Neural cell (in vitro differentiated cells): ENCODE measurements around the gene ARHGAP4. TPM values are rescaled to one million over a fixed set of nuclear protein-coding genes. Genes with fewer than 3 reads are reported as not detected.

Experiments
- H2AFZ ChIP-seq: fragments of 200-600, 300-800 bp; sonication (generic), shearing (Covaris generic); 2 replicates; pipeline ENCODE4 v1.6.0; 2014; ENCODE audit warnings: low read depth, mild to moderate bottlenecking, antibody characterized with exemption, low read length, moderate library complexity
- H3F3A ChIP-seq: fragments of 200-600 bp; shearing (Covaris generic); 2 replicates; pipeline ENCODE4 v1.6.1; 2016; ENCODE audit warnings: mild to moderate bottlenecking, moderate library complexity, mixed read lengths, antibody characterized with exemption, low read length; ENCODE audit not compliant: insufficient read depth, poor library complexity, severe bottlenecking
- H3K27ac ChIP-seq: fragments of 200-600, 300-800 bp; sonication (generic), shearing (Covaris generic); 2 replicates; pipeline ENCODE4 v1.5.1; 2014; ENCODE audit warnings: mild to moderate bottlenecking, low read length, moderate library complexity
- H3K27me3 ChIP-seq: fragments of 300-800, 200-600 bp; sonication (generic), shearing (Covaris generic); 2 replicates; pipeline ENCODE4 v1.6.0; 2014; ENCODE audit warnings: mild to moderate bottlenecking, low read depth, low read length, moderate library complexity; ENCODE audit not compliant: insufficient read depth
- H3K36me3 ChIP-seq: fragments of 300-800, 200-600 bp; sonication (generic), shearing (Covaris generic); 2 replicates; pipeline ENCODE4 v1.5.1; 2014; ENCODE audit warnings: mild to moderate bottlenecking, antibody characterized with exemption, low read length, moderate library complexity; ENCODE audit not compliant: insufficient read depth
- H3K4me2 ChIP-seq: fragments of 300-800, 200-600 bp; sonication (generic), shearing (Covaris generic); 2 replicates; pipeline ENCODE4 v1.6.0; 2014; ENCODE audit warnings: mild to moderate bottlenecking, low read length
- H3K4me3 ChIP-seq: fragments of 300-800, 200-600 bp; sonication (generic), shearing (Covaris generic); 2 replicates; pipeline ENCODE4 v1.5.1; 2014; ENCODE audit warnings: mild to moderate bottlenecking, low read length, moderate library complexity
- H3K79me2 ChIP-seq: fragments of 200-600 bp; shearing (Covaris generic); replicated peaks from 2 replicates; pipeline ENCODE4 v1.6.0; 2014; ENCODE audit warnings: mild to moderate bottlenecking, low read length, moderate library complexity; ENCODE audit not compliant: insufficient read depth
- H3K9ac ChIP-seq: fragments of 300-800, 200-600 bp; sonication (generic), shearing (Covaris generic); 2 replicates; pipeline ENCODE4 v1.6.1; 2016; ENCODE audit warnings: mild to moderate bottlenecking, low read length, mixed read lengths
- H3K9me2 ChIP-seq: fragments of 200-600 bp; shearing (Covaris generic); 2 replicates; pipeline ENCODE4 v1.6.1; 2016; ENCODE audit warnings: mild to moderate bottlenecking, low read length, mixed read lengths; ENCODE audit not compliant: insufficient read depth
- H3K9me3 ChIP-seq: fragments of 200-600, 300-800 bp; sonication (generic), shearing (Covaris generic); 2 replicates; pipeline ENCODE4 v1.6.1; 2016; ENCODE audit warnings: mild to moderate bottlenecking, mixed run types, low read length, moderate library complexity, mixed read lengths
- H4K20me1 ChIP-seq: fragments of 200-600 bp; shearing (Covaris generic); 2 replicates; pipeline ENCODE4 v1.6.1; 2016; ENCODE audit warnings: mild to moderate bottlenecking, mixed run types; ENCODE audit not compliant: insufficient read depth
- CTCF ChIP-seq: fragments of 450-650 bp; IDR thresholded peaks from 2 replicates; pipeline ENCODE4 v1.5.1; 2014; ENCODE audit warnings: antibody characterized with exemption, mild to moderate bottlenecking, moderate library complexity; ENCODE audit not compliant: poor library complexity, severe bottlenecking
- EP300 ChIP-seq: fragments of 450-650 bp; conservative IDR thresholded peaks from 2 replicates; pipeline ENCODE4 v1.6.1; 2014; ENCODE audit warnings: antibody characterized with exemption, mild to moderate bottlenecking, moderate library complexity; ENCODE audit not compliant: poor library complexity, severe bottlenecking
- EZH2 ChIP-seq: fragments of 200-600, 300-800 bp; shearing (Covaris generic), sonication (generic); IDR thresholded peaks from 2 replicates; pipeline ENCODE4 v1.6.1; 2014; ENCODE audit warnings: antibody characterized with exemption, low read length, borderline replicate concordance, mild to moderate bottlenecking; ENCODE audit not compliant: insufficient read depth, poor library complexity, severe bottlenecking
- MXI1 ChIP-seq: fragments of 450-650 bp; conservative IDR thresholded peaks from 2 replicates; pipeline ENCODE4 v1.6.1; 2014; ENCODE audit warnings: antibody characterized with exemption, mild to moderate bottlenecking; ENCODE audit not compliant: poor library complexity, severe bottlenecking
- POLR2AphosphoS5 ChIP-seq: IDR thresholded peaks from 2 replicates; pipeline ENCODE4 v1.6.1; 2012
- RAD21 ChIP-seq: fragments of 450-650 bp; conservative IDR thresholded peaks from 2 replicates; pipeline ENCODE4 v1.6.1; 2014; ENCODE audit warnings: antibody characterized with exemption, mild to moderate bottlenecking, moderate library complexity
- REST ChIP-seq: IDR thresholded peaks from 2 replicates; pipeline ENCODE4 v1.6.1; 2012; ENCODE audit warnings: borderline replicate concordance
- SMC3 ChIP-seq: fragments of 450-650 bp; conservative IDR thresholded peaks from 2 replicates; pipeline ENCODE4 v1.6.1; 2014; ENCODE audit warnings: antibody characterized with exemption, mild to moderate bottlenecking, moderate library complexity; ENCODE audit not compliant: poor library complexity
- TAF1 ChIP-seq: IDR thresholded peaks from 2 replicates; pipeline ENCODE4 v1.6.1; 2012; ENCODE audit warnings: low read depth
- polyA plus RNA-seq: library from polyadenylated mRNA; depleted of rRNA; stranded (reverse); fragments of >200 nt; gene quantifications from 2 replicates; pipeline ENCODE4 v1.2.3, GENCODE V29; 2014

ARHGAP4 gene
- polyA plus RNA-seq, 1 donor from 2014 or later, result 11.2 TPM

- no peaks in the 10 kb centered on the region for H3K9me3 ChIP-seq
- H3K4me2 ChIP-seq, result peak overlapping the region; percentile 44
- H3K4me3 ChIP-seq, result peak overlapping the region; percentile 64
- H3K36me3 ChIP-seq, result no peaks in the 10 kb centered on the region
- H3F3A ChIP-seq, result no peaks in the 10 kb centered on the region
- H3K27me3 ChIP-seq, result no peaks in the 10 kb centered on the region
- H3K27ac ChIP-seq, result peak overlapping the region; percentile 91
- H3K9ac ChIP-seq, result peak overlapping the region; percentile 71
- no peak overlapping the region for H2AFZ ChIP-seq
- no peaks in the 10 kb centered on the region for H4K20me1 ChIP-seq
- no peaks in the 10 kb centered on the region for H3K9me2 ChIP-seq
- peaks cover 32% of the 10 kb centered on the region for H3K79me2 ChIP-seq
- no peak for TF ChIP-seq MXI1
- peak; percentile 16 for TF ChIP-seq POLR2AphosphoS5
- no peak for TF ChIP-seq TAF1
Measured at GRCh38 chrX:153874366-153875125, 51.5 kb downstream of the ARHGAP4 start.

GRCh38 chrX:153874085-153874365 is 52.0 kb downstream of the ARHGAP4 start:
- Histone ChIP-seq H3K4me2 (peak overlapping the region; percentile 30), H3F3A (no peaks in the 10 kb centered on the region), H3K36me3 (no peaks in the 10 kb centered on the region), H3K79me2 (peaks cover 32% of the 10 kb centered on the region), H3K27me3 (no peaks in the 10 kb centered on the region), H4K20me1 (no peaks in the 10 kb centered on the region), H3K27ac (peak overlapping the region; percentile 91), H3K9me2 (no peaks in the 10 kb centered on the region), H2AFZ (no peak overlapping the region), H3K4me3 (peak overlapping the region; percentile 64), H3K9ac (peak overlapping the region; percentile 71), H3K9me3 (no peaks in the 10 kb centered on the region)
- no peak for TF ChIP-seq POLR2AphosphoS5
- no peak for TF ChIP-seq EZH2
- TF ChIP-seq REST, result no peak
- TF ChIP-seq TAF1, result no peak
- TF ChIP-seq EP300, result no peak
- TF ChIP-seq SMC3, result no peak
- no peak for TF ChIP-seq RAD21
- no peak for TF ChIP-seq CTCF
- no peak for TF ChIP-seq MXI1
